ENCODE data around the gene HSPB3. TPM values are rescaled to one million over a fixed set of nuclear protein-coding genes. Genes with fewer than 3 reads are reported as not detected.

HSPB3 gene
- total and polyA plus RNA-seq, 8 donors: 1.2 to 9.4 TPM; not detected in 6

DNA sequence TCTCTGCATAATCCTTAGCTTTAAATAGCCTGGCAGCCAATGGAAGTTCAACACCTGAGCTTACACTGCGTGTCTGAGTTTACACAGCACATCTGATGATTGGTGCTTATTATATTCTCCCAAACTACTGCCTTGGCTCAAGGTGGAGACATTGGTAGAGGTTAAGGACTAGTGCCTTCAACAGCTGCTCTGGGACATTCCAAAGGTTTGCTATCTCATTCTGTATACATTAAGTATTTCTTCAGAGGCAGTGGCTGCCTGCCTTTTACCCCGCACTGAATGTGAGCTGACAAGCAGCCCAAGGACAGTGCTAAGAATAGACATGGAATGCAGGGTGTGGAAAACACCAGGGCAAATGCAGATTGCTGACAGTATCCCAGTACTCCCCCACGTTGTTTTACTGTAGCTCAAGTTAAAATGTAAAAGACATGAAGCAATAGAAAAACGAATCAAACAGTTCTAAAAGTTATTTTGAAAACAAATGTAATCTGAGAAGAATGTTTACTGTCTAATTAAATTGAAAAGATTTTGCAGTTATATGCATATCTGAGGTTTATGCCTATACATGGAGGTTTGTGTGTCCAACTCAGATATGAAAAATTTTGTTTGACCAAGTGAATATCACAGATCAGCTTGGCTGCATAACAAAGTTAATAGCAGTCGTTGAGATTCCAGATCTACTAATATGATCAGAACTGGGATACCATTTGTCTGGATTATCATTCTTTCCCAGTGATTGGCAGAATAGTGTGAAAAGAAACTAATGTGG lies 1.8 kb downstream of the HSPB3 start:
- DNase-seq: peak; percentile 37 to 75
- no peaks in the 10 kb centered on the region for H3K27me3 ChIP-seq
- H3K4me1 ChIP-seq: peaks cover 0 to 13% (median 5%) of the 10 kb centered on the region in 4 donors
- H3K36me3 ChIP-seq: no peaks in the 10 kb centered on the region
- H3K27ac ChIP-seq: peak overlapping the region in 1 of 5 donors; percentile 11
- no peak for TF ChIP-seq POLR2A (IDR thresholded peaks at IDR 0.05)
- TF ChIP-seq EP300 (IDR thresholded peaks at IDR 0.05): no peak
- TF ChIP-seq, protein P1, sequence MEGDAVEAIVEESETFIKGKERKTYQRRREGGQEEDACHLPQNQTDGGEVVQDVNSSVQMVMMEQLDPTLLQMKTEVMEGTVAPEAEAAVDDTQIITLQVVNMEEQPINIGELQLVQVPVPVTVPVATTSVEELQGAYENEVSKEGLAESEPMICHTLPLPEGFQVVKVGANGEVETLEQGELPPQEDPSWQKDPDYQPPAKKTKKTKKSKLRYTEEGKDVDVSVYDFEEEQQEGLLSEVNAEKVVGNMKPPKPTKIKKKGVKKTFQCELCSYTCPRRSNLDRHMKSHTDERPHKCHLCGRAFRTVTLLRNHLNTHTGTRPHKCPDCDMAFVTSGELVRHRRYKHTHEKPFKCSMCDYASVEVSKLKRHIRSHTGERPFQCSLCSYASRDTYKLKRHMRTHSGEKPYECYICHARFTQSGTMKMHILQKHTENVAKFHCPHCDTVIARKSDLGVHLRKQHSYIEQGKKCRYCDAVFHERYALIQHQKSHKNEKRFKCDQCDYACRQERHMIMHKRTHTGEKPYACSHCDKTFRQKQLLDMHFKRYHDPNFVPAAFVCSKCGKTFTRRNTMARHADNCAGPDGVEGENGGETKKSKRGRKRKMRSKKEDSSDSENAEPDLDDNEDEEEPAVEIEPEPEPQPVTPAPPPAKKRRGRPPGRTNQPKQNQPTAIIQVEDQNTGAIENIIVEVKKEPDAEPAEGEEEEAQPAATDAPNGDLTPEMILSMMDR (IDR thresholded peaks at IDR 0.05): no peak
- no peak for TF ChIP-seq POLR2AphosphoS5 (IDR thresholded peaks at IDR 0.05)
- H3K9me3 ChIP-seq: no peaks in the 10 kb centered on the region
- WGBS, 5 donors: 12 to 24% (median 16%) methylated on average over 5 of the region's 5 CpGs
- no peak overlapping the region for H3K4me3 ChIP-seq
- intact Hi-C loops (cut with DNase I; ENCODE audit: low total_unique reads): no loop called here

DNA sequence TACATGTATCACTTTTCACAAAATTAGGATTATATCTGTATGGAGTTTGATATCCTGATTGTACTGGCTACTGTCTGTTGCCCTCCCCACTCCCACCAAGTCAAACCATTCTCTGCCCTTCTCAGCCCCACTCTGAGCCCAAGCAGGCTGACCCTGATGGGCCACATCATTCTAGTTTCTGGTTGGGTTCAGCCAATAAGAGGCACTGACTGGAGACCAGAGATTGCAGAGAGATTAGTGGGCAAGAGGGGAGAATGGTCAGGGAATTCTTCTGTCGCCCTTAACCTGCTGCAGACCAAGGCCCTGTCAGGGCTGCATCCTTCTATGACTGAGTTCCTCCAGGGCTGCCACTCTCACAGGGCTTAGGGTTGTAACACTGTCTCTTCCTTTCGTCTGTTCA lies 2.7 kb downstream of the HSPB3 start:
- no peak for DNase-seq
- Histone ChIP-seq H3K27me3 (no peaks in the 10 kb centered on the region), H3K9me3 (no peaks in the 10 kb centered on the region), H3K27ac (peak overlapping the region in 2 of 5 donors; percentile 22 to 31), H3K36me3 (no peaks in the 10 kb centered on the region), H3K4me1 (peaks cover 0 to 13% (median 5%) of the 10 kb centered on the region in 4 donors), H3K4me3 (no peak overlapping the region)
- WGBS, 5 donors: 81 to 100% (median 92%) methylated on average over 2 of the region's 2 CpGs
- intact Hi-C loops (cut with DNase I; ENCODE audit: low total_unique reads): no loop called here
- TF ChIP-seq POLR2A (IDR thresholded peaks at IDR 0.05): no peak
- no peak for TF ChIP-seq POLR2AphosphoS5 (IDR thresholded peaks at IDR 0.05)
- TF ChIP-seq EP300 (IDR thresholded peaks at IDR 0.05): no peak
- TF ChIP-seq, protein P1 (IDR thresholded peaks at IDR 0.05): no peak

DNA sequence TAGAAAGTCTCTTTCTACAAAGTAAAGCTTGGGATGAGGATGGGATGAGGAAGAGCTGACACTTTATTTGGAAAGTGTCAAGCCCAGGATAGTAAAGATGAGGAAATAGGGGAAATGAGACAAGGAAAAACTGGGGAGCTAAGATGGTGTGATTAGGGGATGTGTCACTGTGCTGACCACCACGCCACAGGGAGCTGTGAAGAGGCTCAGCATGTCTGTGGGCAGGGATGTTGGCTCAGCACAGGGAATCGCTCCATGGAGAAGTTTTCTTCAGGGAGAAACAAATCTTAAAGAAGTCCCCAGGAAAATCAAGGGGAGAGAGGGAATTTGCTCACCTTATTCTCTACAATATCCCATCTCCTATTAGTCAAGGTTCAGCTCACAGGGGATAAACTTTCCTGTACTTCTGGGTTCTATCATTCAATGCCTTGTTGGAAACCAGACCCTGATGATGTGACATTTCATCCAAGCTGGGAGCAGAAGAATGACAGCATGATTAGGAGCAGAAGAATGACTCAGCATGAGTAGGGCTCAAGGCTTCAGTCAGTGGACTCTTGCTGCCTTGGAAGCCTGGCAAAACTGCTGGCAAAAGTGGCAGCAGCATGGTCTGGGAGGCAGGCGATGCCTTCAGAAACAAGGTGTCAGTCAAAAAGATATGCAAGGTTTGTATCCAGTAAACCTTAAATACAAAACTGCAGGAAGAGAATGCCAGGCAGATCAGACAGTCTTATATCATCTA lies 4.9 kb downstream of the HSPB3 start:
- peaks cover 0 to 13% (median 5%) of the 10 kb centered on the region in 4 donors for H3K4me1 ChIP-seq
- no peak for DNase-seq
- no peak for TF ChIP-seq POLR2AphosphoS5 (IDR thresholded peaks at IDR 0.05)
- H3K27ac ChIP-seq: no peak overlapping the region
- no peak overlapping the region for H3K4me3 ChIP-seq
- 83 to 95% (median 92%) methylated on average over 3 of the region's 3 CpGs for WGBS, 5 donors
- no peaks in the 10 kb centered on the region for H3K36me3 ChIP-seq
- intact Hi-C loops (cut with DNase I; ENCODE audit: low total_unique reads): no loop called here
- no peaks in the 10 kb centered on the region for H3K9me3 ChIP-seq
- no peaks in the 10 kb centered on the region for H3K27me3 ChIP-seq

DNA sequence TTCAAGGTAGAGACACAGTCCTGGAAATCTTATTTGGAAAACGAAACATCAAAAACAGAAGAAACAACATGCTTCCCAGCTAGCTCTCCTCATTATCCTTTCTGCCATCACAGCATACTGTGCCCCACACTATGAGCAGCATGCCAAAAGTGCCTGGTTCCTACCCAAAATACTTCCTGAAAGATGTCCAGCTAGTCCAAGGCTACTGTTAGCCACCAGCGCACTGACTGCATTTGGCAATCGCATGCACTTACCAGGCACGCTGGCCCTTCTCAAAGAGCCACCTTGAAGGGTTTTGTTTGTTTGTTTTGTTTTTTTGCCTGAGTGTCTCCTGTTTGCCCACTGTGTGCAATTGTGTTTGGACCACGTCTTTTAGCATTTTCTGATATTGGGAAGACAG lies 6.8 kb downstream of the HSPB3 start:
- WGBS, 5 donors: 65 to 74% (median 70%) methylated on average over 5 of the region's 5 CpGs

DNA sequence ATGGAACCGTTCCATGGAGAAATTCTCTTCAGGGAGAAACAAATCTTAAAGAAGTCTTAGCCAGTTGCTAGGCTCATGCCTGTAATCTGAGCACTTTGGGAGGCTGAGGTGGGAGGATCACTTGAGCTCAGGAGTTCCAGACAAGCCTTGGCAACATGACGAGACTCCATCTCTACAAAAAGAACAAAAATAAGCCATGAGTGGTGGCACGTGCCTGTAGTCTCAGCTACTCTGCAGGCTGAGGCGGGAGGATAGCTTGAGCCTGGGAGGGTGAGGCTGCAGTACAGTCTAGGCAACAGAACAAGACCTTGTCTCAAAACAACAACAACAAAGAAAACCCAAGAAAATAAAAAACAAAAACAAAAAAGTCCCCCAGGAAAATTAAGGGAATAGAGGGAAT lies 8.2 kb downstream of the HSPB3 start:
- no peak for DNase-seq
- Histone ChIP-seq H3K4me1 (no peaks in the 10 kb centered on the region), H3K9me3 (no peaks in the 10 kb centered on the region), H3K36me3 (no peaks in the 10 kb centered on the region), H3K4me3 (no peak overlapping the region), H3K27ac (no peak overlapping the region), H3K27me3 (no peaks in the 10 kb centered on the region)
- 75 to 83% (median 79%) methylated on average over 4 of the region's 4 CpGs for WGBS, 5 donors
- TF ChIP-seq POLR2A (IDR thresholded peaks at IDR 0.05): no peak
- TF ChIP-seq, protein P1 (IDR thresholded peaks at IDR 0.05): no peak
- TF ChIP-seq EP300 (IDR thresholded peaks at IDR 0.05): no peak
- TF ChIP-seq POLR2AphosphoS5 (IDR thresholded peaks at IDR 0.05): no peak
- intact Hi-C loops (cut with DNase I; ENCODE audit: low total_unique reads): no loop called here

More for the DNA sequence above, 6.8 kb downstream of the HSPB3 start:
- no peak for DNase-seq
- Histone ChIP-seq H3K27ac (no peak overlapping the region), H3K4me1 (peaks cover 0 to 4% (median 2%) of the 10 kb centered on the region in 4 donors), H3K36me3 (no peaks in the 10 kb centered on the region), H3K4me3 (no peak overlapping the region), H3K9me3 (no peaks in the 10 kb centered on the region), H3K27me3 (no peaks in the 10 kb centered on the region)
- no peak for TF ChIP-seq POLR2AphosphoS5 (IDR thresholded peaks at IDR 0.05)
- intact Hi-C loops (cut with DNase I; ENCODE audit: low total_unique reads): no loop called here

Measured in stomach (tissue), 9 donors.